Measurements from ENCODE around the gene SLX9. TPM values are rescaled to one million over a fixed set of nuclear protein-coding genes. Genes with fewer than 3 reads are reported as not detected.

Gene SLX9
- total RNA-seq, 1 experiment from 2014 or later: 21.7 TPM

- DNase-seq (ENCODE audit: low spot score): no peak
Measured at GRCh38 chr21:44989943-44990780, 50.3 kb downstream of the SLX9 start.

GRCh38 chr21:44990921-44991320, 51.1 kb downstream of the SLX9 start:
- no peak for DNase-seq (ENCODE audit: low spot score)

GRCh38 chr21:44991538-44992483, 52.0 kb downstream of the SLX9 start:
- no peak for DNase-seq (ENCODE audit: low spot score)

- no peak for DNase-seq (ENCODE audit: low spot score)
Measured at GRCh38 chr21:44992608-44993031, 52.8 kb downstream of the SLX9 start.

GRCh38 chr21:44993321-44994046, 53.7 kb downstream of the SLX9 start:
- DNase-seq (ENCODE audit: low spot score): no peak

GRCh38 chr21:44994047-44994694, 54.3 kb downstream of the SLX9 start:
- no peak for DNase-seq (ENCODE audit: low spot score)

GRCh38 chr21:44994695-44995342, 55.0 kb downstream of the SLX9 start:
- DNase-seq (ENCODE audit: low spot score): no peak

GRCh38 chr21:44995343-44995941, 55.6 kb downstream of the SLX9 start:
- DNase-seq (ENCODE audit: low spot score): no peak

- DNase-seq (ENCODE audit: low spot score): no peak
Measured at GRCh38 chr21:44996096-44996495, 56.3 kb downstream of the SLX9 start.

GRCh38 chr21:44996501-44996921, 56.7 kb downstream of the SLX9 start:
- DNase-seq (ENCODE audit: low spot score): no peak

GRCh38 chr21:44996983-44997936, 57.4 kb downstream of the SLX9 start:
- DNase-seq (ENCODE audit: low spot score): no peak

GRCh38 chr21:44998086-44998620, 58.3 kb downstream of the SLX9 start:
- no peak for DNase-seq (ENCODE audit: low spot score)

GRCh38 chr21:44998621-44999427, 59.0 kb downstream of the SLX9 start:
- DNase-seq (ENCODE audit: low spot score): no peak

GRCh38 chr21:44999428-44999971, 59.7 kb downstream of the SLX9 start:
- no peak for DNase-seq (ENCODE audit: low spot score)

GRCh38 chr21:44999972-45000636, 60.3 kb downstream of the SLX9 start:
- DNase-seq (ENCODE audit: low spot score): no peak

- DNase-seq (ENCODE audit: low spot score): no peak
Measured at GRCh38 chr21:45000637-45001133, 60.9 kb downstream of the SLX9 start.

Measured in H4 (cell line).